Nucleus accumbens (tissue), 56 donors: ENCODE results near the gene TRIM43.
"Not testable (repeated sequence)": the region's sequence is repeated elsewhere in the genome, so short reads cannot be mapped to it uniquely, and the experiment has no call there.

Experiments
- DNase-seq, 56 donors: peaks; one replicate each; lab custom pipeline; 2025; lab: John Stamatoyannopoulos, UW

TRIM43 gene

GRCh38 chr2:95640515-95641288, 48.9 kb downstream of the TRIM43 start:
- DNase-seq: not testable (repeated sequence)

GRCh38 chr2:95641289-95641575, 49.4 kb downstream of the TRIM43 start:
- not testable (repeated sequence) for DNase-seq

GRCh38 chr2:95641787-95642186, 50.0 kb downstream of the TRIM43 start:
- DNase-seq: not testable (repeated sequence)

- DNase-seq: not testable (repeated sequence)
These were observed 50.6 kb downstream of the TRIM43 start for GRCh38 chr2:95642360-95642759.

GRCh38 chr2:95642951-95643350, 51.1 kb downstream of the TRIM43 start:
- DNase-seq: not testable (repeated sequence)

- not testable (repeated sequence) for DNase-seq
These were observed 53.5 kb downstream of the TRIM43 start for GRCh38 chr2:95645312-95645711.

GRCh38 chr2:95646274-95646994, 54.6 kb downstream of the TRIM43 start:
- not testable (repeated sequence) for DNase-seq

- DNase-seq: not testable (repeated sequence)
These were observed 57.2 kb downstream of the TRIM43 start for GRCh38 chr2:95648894-95649544.
